Body of pancreas (tissue), 4 donors: ENCODE measurements around the gene CENPL. TPM values are rescaled to one million over a fixed set of nuclear protein-coding genes. Genes with fewer than 3 reads are reported as not detected.

Experiments
- ATAC-seq: fragments of 150-250 bp; one replicate; pipeline ENCODE4 v1.9.1; 2016
- DNase-seq, 4 donors: peaks; one replicate each; pipeline ENCODE4 v3.0.0-alpha.2; 2019
- H3K27ac ChIP-seq, 4 donors: fragments of 200-600 bp; sonication (generic); 1 replicate in 3 of 4; 2 replicates in 1 of 4; pipeline versions ENCODE4 v1.5.1 to v1.6.1; 2016 to 2019; ENCODE audit warnings: mild to moderate bottlenecking in 1 of 4, mixed read lengths in 1 of 4, moderate library complexity in 1 of 4
- H3K27me3 ChIP-seq, 2 donors: fragments of 200-600 bp; sonication (generic); one replicate each; pipeline ENCODE4 v1.6.0; 2016; ENCODE audit warnings: mild to moderate bottlenecking in 1 of 2
- H3K36me3 ChIP-seq, 2 donors: fragments of 200-600 bp; sonication (generic); replicated peaks in 1 of 2; 2 replicates each; pipeline ENCODE4 v1.5.1; 2016; ENCODE audit warnings: low read depth in 2 of 2; ENCODE audit not compliant: insufficient read depth in 1 of 2
- H3K4me1 ChIP-seq: fragments of 200-600 bp; sonication (generic); one replicate; pipeline ENCODE4 v1.6.0; 2016
- H3K4me3 ChIP-seq, 2 donors: fragments of 200-600 bp; sonication (generic); 1 replicate in 1 of 2; 2 replicates in 1 of 2; pipeline ENCODE4 v1.5.1; 2016 to 2019
- H3K9me3 ChIP-seq, 3 donors: fragments of 200-600 bp; sonication (generic); 1 replicate in 2 of 3; 2 replicates in 1 of 3; pipeline ENCODE4 v1.5.1; 2016
- POLR2A ChIP-seq, 3 donors: fragments of 450-650 bp; IDR thresholded peaks; one replicate each; pipeline ENCODE4 v1.6.1; 2016; ENCODE audit warnings: antibody characterized with exemption in 3 of 3, mild to moderate bottlenecking in 2 of 3
- WGBS, 2 donors: methylation state at CpG; one replicate each; pipeline ENCODE4 v1.1.5; 2017; 5-methylcytosine and 5-hydroxymethylcytosine counted together
- intact Hi-C: fragments of 100-400 bp; cut with DNase I; formaldehyde crosslinking; loops from one replicate; pipeline ENCODE4 v1.15.1; 2023
- total RNA-seq, 2 donors: library from RNA; depleted of rRNA; stranded (reverse); fragments of >200 nt; gene quantifications; one replicate each; pipeline ENCODE4 v1.1.0, GENCODE V29; 2016
- TF ChIP-seq, protein P1 (sequence below), 7 experiments: fragments of 450-650 bp in 4 of 7; fragments of 200-600 bp in 3 of 7; sonication (generic) in 3 of 7; IDR thresholded peaks; one replicate each; pipeline ENCODE4 v1.5.1; 2016 to 2019; ENCODE audit warnings: antibody characterized with exemption in 7 of 7

Gene CENPL
- total RNA-seq, 2 donors from 2014 or later = 0.99 to 1.0 TPM

DNA sequence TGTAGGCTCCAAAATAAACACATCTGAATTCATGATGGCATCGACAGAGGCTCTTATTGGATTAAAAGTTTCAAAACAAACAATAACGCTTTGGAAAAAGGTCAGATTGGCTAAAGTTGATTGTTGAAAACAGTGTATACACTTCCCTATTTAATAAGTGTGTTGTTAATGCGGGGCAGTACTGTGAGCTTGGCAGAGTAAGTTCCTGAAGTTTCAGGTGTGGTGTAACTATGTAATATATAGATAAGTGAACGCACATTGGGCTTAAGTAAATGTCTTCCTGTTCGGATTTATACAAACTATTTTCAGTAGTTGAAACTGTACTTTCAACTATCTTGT, 44.3 kb upstream of the CENPL start:
- no peak for ATAC-seq
- no peak for TF ChIP-seq POLR2A (IDR thresholded peaks at IDR 0.05)
- TF ChIP-seq, protein P1, sequence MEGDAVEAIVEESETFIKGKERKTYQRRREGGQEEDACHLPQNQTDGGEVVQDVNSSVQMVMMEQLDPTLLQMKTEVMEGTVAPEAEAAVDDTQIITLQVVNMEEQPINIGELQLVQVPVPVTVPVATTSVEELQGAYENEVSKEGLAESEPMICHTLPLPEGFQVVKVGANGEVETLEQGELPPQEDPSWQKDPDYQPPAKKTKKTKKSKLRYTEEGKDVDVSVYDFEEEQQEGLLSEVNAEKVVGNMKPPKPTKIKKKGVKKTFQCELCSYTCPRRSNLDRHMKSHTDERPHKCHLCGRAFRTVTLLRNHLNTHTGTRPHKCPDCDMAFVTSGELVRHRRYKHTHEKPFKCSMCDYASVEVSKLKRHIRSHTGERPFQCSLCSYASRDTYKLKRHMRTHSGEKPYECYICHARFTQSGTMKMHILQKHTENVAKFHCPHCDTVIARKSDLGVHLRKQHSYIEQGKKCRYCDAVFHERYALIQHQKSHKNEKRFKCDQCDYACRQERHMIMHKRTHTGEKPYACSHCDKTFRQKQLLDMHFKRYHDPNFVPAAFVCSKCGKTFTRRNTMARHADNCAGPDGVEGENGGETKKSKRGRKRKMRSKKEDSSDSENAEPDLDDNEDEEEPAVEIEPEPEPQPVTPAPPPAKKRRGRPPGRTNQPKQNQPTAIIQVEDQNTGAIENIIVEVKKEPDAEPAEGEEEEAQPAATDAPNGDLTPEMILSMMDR (IDR thresholded peaks at IDR 0.05) = no peak
- H3K9me3 ChIP-seq = no peaks in the 10 kb centered on the region
- peaks cover 55% of the 10 kb centered on the region for H3K4me1 ChIP-seq
- no peaks in the 10 kb centered on the region for H3K27me3 ChIP-seq
- DNase-seq = no peak
- H3K36me3 ChIP-seq = peaks cover 0 to 6% of the 10 kb centered on the region in 2 donors
- intact Hi-C loops = loop anchor here (10.0 kb wide), 1 partner anchor 86 kb away; no protein-coding TSS in a partner anchor
- 0 to 1% methylated on average over 5 of the region's 5 CpGs for WGBS, 2 donors
- H3K27ac ChIP-seq = peak overlapping the region; percentile 91 to 98 (median 97)
- peak overlapping the region; percentile 53 to 77 for H3K4me3 ChIP-seq

DNA sequence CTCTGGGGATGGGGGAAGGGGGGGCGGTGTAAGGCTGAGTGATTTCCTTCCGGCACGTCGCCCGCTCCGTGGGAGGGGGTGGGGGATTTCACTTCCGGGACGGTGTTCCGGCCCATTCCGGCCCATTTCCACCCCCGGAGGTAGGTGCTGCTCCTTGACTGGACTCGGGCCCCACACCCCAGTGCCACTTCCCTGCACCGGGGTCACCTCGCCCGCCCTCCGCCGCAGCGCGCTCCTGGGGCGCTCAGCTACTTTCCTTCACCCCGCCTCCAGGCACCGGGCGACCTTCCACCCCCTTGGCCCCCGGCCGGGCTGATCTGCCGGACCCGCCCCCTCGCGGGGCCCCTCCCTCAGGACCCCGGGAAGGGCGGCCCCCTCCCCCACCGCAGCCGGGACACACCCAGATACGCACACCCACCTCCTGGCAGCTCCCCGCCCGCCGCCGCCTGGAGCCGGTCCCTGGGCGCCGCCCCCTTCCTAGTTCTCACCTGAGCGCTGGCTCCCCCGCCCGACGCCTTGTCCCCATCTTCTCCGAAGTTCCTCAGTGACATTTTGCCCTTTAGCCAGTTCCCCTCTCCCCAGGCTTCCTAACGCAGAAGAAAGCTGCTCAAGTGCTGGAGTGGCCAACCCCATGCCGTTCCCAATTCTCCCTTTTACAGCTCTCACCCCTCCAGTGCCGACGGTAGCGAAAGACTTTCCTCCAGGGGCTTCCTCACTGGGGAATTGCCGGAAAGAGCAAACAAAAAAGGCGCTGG, 43.8 kb upstream of the CENPL start, which contains the start of gene ZBTB37:
Gene ZBTB37, plus strand, starts transcription at position 115 of the 755 bp plus-strand sequence. CDS start 1,846 bp downstream, outside the sequence.
- Histone ChIP-seq H3K9me3 (no peaks in the 10 kb centered on the region), H3K36me3 (peaks cover 0 to 9% of the 10 kb centered on the region in 2 donors), H3K27ac (peak within 1 kb of the TSS; percentile 91 to 98 (median 97)), H3K4me1 (peaks cover 60% of the 10 kb centered on the region), H3K4me3 (peak within 1 kb of the TSS; percentile 77 to 88), H3K27me3 (no peaks in the 10 kb centered on the region)
- DNase-seq (peak; percentile 96 to 98 (median 96)), ATAC-seq (peak; percentile 79)
- intact Hi-C loops = loop anchor here (10.0 kb wide), 1 partner anchor 86 kb away; no protein-coding TSS in a partner anchor
- WGBS, 2 donors = 0 to 1% methylated on average over 43 to 44 of the region's 53 CpGs
- peak; percentile 9 to 72 (median 62) for TF ChIP-seq POLR2A (IDR thresholded peaks at IDR 0.05)
- TF ChIP-seq, protein P1 (IDR thresholded peaks at IDR 0.05) = no peak

DNA sequence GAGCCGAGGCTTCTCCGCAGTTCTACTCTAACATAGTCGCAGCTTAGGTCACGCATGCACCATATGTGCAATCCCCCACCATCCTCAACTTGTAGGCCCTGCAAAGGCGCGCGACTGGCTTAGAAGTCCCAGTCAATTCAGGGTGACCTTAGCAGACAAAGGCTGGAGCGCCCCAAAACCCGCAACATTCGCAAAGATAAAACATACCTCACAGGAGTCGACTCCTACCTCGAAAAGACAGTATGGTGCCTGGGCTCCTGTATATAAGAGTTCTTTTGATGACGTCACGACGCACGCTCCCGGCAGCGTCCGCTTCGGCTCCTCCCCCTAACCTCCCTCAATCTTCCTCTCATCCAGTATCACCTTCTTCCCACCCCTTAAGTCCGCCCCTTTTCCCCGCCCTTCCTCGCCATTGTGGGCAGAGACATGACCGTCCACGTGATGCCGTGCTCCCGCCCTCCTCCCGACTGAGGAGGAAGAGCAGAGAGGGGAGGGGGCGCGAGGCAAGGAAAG, 43.1 kb upstream of the CENPL start, which contains the start of gene GAS5:
Gene GAS5, minus strand, starts transcription at position 237 of the 513 bp plus-strand sequence.
- Histone ChIP-seq H3K27me3 (no peaks in the 10 kb centered on the region), H3K27ac (peak within 1 kb of the TSS; percentile 91 to 98 (median 97)), H3K9me3 (no peaks in the 10 kb centered on the region), H3K4me3 (peak within 1 kb of the TSS; percentile 77 to 88), H3K4me1 (peaks cover 61% of the 10 kb centered on the region), H3K36me3 (peaks cover 0 to 11% of the 10 kb centered on the region in 2 donors)
- intact Hi-C loops = loop anchor here (10.0 kb wide), 1 partner anchor 87 kb away; no protein-coding TSS in a partner anchor
- TF ChIP-seq, protein P1 (IDR thresholded peaks at IDR 0.05) = peak in 2 of 7 experiments; percentile 5 to 15
- TF ChIP-seq POLR2A (IDR thresholded peaks at IDR 0.05) = peak; percentile 95 to 100 (median 100)
- 0 to 1% methylated on average over 23 to 30 of the region's 30 CpGs for WGBS, 2 donors
- ATAC-seq (peak; percentile 90), DNase-seq (peak; percentile 99 to 100 (median 100))

DNA sequence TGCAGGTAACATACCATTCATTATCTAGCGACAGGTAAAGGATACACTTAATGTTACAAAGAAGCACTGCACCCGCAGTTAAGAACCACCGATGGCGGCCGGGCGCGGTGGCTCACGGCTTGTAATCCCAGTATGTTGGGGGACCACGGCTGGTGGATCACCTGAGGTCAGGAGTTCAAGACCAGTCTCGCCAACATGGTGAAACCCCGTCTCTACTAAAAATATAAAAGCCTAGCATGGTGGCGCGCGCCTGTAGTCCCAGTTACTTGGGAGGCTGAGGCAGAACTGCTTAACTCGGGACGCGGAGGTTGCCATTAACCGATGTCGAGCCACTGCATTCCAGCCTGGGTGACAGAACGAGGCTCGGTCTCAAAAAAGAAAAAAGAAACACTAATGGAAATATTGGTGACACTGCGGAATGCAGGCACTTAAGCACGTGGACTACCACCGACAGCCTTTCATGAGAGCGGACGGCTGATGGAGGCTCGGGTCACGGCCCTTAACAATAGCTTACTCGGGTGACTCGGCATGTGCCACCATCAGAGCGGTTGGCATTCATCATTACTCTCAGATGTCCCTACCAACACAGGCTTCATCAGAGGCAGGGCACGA, 42.6 kb upstream of the CENPL start:
- intact Hi-C loops = loop anchor here (10.0 kb wide), 1 partner anchor 88 kb away; no protein-coding TSS in a partner anchor
- no peak for DNase-seq
- Histone ChIP-seq H3K27me3 (no peaks in the 10 kb centered on the region), H3K4me1 (peaks cover 61% of the 10 kb centered on the region), H3K27ac (peak overlapping the region; percentile 91 to 98 (median 97)), H3K9me3 (no peaks in the 10 kb centered on the region), H3K36me3 (peaks cover 0 to 11% of the 10 kb centered on the region in 2 donors), H3K4me3 (peak overlapping the region; percentile 71 to 88)
- TF ChIP-seq, protein P1 (IDR thresholded peaks at IDR 0.05) = no peak
- no peak for TF ChIP-seq POLR2A (IDR thresholded peaks at IDR 0.05)
- peak; percentile 1 for ATAC-seq
- WGBS, 2 donors = 2 to 4% methylated on average over 30 to 32 of the region's 32 CpGs
